Astrocyte (in vitro differentiated cells and primary cell): ENCODE data around the gene AGBL5. TPM values are rescaled to one million over a fixed set of nuclear protein-coding genes. Genes with fewer than 3 reads are reported as not detected.

Source experiments
- DNase-seq: peaks from one replicate; pipeline ENCODE4 v3.0.0-alpha.2; 2010; ENCODE audit warnings: low read depth
- FAIRE-seq: peaks from 2 replicates; lab custom pipeline; 2011; peaks lifted over from hg19 to GRCh38; lab: Jason Lieb, UNC
- H2AFZ ChIP-seq: 2 replicates; pipeline ENCODE4 v1.6.0; 2012; ENCODE audit warnings: low read depth, low read length, inconsistent platforms
- H3K27ac ChIP-seq: 2 replicates; pipeline ENCODE4 v1.5.1; 2011; ENCODE audit warnings: low read depth, low read length, inconsistent platforms
- H3K27me3 ChIP-seq: 2 replicates; pipeline ENCODE4 v1.6.0; 2011; ENCODE audit warnings: low read length, inconsistent platforms; ENCODE audit not compliant: insufficient read depth
- H3K36me3 ChIP-seq: 2 replicates; pipeline ENCODE4 v1.5.1; 2011; ENCODE audit warnings: low read length, inconsistent platforms; ENCODE audit not compliant: insufficient read depth
- H3K4me1 ChIP-seq: 2 replicates; pipeline ENCODE4 v1.5.1; 2011; ENCODE audit warnings: low read length, inconsistent platforms; ENCODE audit not compliant: insufficient read depth
- H3K4me2 ChIP-seq: 2 replicates; pipeline ENCODE4 v1.6.0; 2012; ENCODE audit warnings: low read length, inconsistent platforms
- H3K4me3 ChIP-seq: 2 replicates; pipeline ENCODE4 v1.5.1; 2011; ENCODE audit warnings: low read depth, mild to moderate bottlenecking, low read length, inconsistent platforms; ENCODE audit not compliant: insufficient read depth
- H3K79me2 ChIP-seq: 2 replicates; pipeline ENCODE4 v1.6.0; 2012; ENCODE audit warnings: mild to moderate bottlenecking, low read length, inconsistent platforms; ENCODE audit not compliant: insufficient read depth
- H3K9ac ChIP-seq: 2 replicates; pipeline ENCODE4 v1.6.0; 2012; ENCODE audit warnings: mild to moderate bottlenecking, low read length, inconsistent platforms
- H3K9me3 ChIP-seq: 2 replicates; pipeline ENCODE4 v1.5.1; 2012; ENCODE audit warnings: low read depth, mild to moderate bottlenecking, low read length, inconsistent platforms; ENCODE audit not compliant: insufficient read depth
- H4K20me1 ChIP-seq: 2 replicates; pipeline ENCODE4 v1.6.0; 2012; ENCODE audit warnings: low read length, inconsistent platforms; ENCODE audit not compliant: insufficient read depth
- H3K27ac Mint-ChIP-seq: one replicate; pipeline ENCODE4 v1.8.0; 2021; ENCODE audit warnings: mild to moderate bottlenecking, mixed read lengths; ENCODE audit not compliant: unreplicated experiment
- H3K27me3 Mint-ChIP-seq: one replicate; pipeline ENCODE4 v1.8.0; 2021; ENCODE audit warnings: low read depth, mixed read lengths; ENCODE audit not compliant: unreplicated experiment
- H3K36me3 Mint-ChIP-seq: one replicate; pipeline ENCODE4 v1.8.0; 2021; ENCODE audit warnings: low read depth, mixed read lengths; ENCODE audit not compliant: unreplicated experiment
- H3K4me1 Mint-ChIP-seq: one replicate; pipeline ENCODE4 v1.8.0; 2021; ENCODE audit warnings: low read depth, mixed read lengths; ENCODE audit not compliant: unreplicated experiment
- H3K4me3 Mint-ChIP-seq: one replicate; pipeline ENCODE4 v1.8.0; 2021; ENCODE audit warnings: mild to moderate bottlenecking, moderate library complexity, mixed read lengths; ENCODE audit not compliant: unreplicated experiment
- H3K9me3 Mint-ChIP-seq: one replicate; pipeline ENCODE4 v1.8.0; 2021; ENCODE audit warnings: mild to moderate bottlenecking, mixed read lengths; ENCODE audit not compliant: unreplicated experiment
- EZH2 ChIP-seq: IDR thresholded peaks from 2 replicates; pipeline ENCODE4 v1.6.1; 2012; ENCODE audit warnings: mild to moderate bottlenecking, low read length, inconsistent platforms; ENCODE audit not compliant: insufficient read depth
- total RNA-seq: library from RNA; stranded (reverse); gene quantifications from 2 replicates; pipeline ENCODE4 v1.2.1, GENCODE V29; 2021
- TF ChIP-seq, protein P1 (sequence below): IDR thresholded peaks from 2 replicates; pipeline ENCODE4 v1.5.1; 2011; ENCODE audit warnings: low read depth, mild to moderate bottlenecking, inconsistent platforms, low read length, moderate library complexity; ENCODE audit not compliant: insufficient read depth

The AGBL5 gene
- total RNA-seq, 1 donor from 2014 or later: 20.7 TPM

GRCh38 chr2:27086724-27087593 lies 35.5 kb downstream of the AGBL5 start, which contains the start of gene KHK:
TSS of gene KHK (plus strand) at chr2:27086772. CDS start at chr2:27087260, 488 bp downstream.
- H3K79me2 ChIP-seq: no peaks in the 10 kb centered on the region
- peak within 1 kb of the TSS; percentile 51 for H3K27ac ChIP-seq
- Mint-ChIP-seq H3K27ac (peak within 1 kb of the TSS; percentile 12), H3K9me3 (no peaks in the 10 kb centered on the region), H3K4me3 (peak within 1 kb of the TSS; percentile 81), H3K36me3 (no peaks in the 10 kb centered on the region), H3K4me1 (peaks cover 2% of the 10 kb centered on the region), H3K27me3 (peaks cover 18% of the 10 kb centered on the region)
- H3K36me3 ChIP-seq: peaks cover 2% of the 10 kb centered on the region
- H2AFZ ChIP-seq: peak within 1 kb of the TSS; percentile 90
- DNase-seq (no peak), FAIRE-seq (no peak)
- no peaks in the 10 kb centered on the region for H3K27me3 ChIP-seq
- peak within 1 kb of the TSS; percentile 64 for H3K4me3 ChIP-seq
- peaks cover 5% of the 10 kb centered on the region for H4K20me1 ChIP-seq
- H3K4me2 ChIP-seq: peak within 1 kb of the TSS; percentile 95
- H3K9ac ChIP-seq: peak within 1 kb of the TSS; percentile 80
- H3K9me3 ChIP-seq: no peaks in the 10 kb centered on the region
- TF ChIP-seq, protein P1, sequence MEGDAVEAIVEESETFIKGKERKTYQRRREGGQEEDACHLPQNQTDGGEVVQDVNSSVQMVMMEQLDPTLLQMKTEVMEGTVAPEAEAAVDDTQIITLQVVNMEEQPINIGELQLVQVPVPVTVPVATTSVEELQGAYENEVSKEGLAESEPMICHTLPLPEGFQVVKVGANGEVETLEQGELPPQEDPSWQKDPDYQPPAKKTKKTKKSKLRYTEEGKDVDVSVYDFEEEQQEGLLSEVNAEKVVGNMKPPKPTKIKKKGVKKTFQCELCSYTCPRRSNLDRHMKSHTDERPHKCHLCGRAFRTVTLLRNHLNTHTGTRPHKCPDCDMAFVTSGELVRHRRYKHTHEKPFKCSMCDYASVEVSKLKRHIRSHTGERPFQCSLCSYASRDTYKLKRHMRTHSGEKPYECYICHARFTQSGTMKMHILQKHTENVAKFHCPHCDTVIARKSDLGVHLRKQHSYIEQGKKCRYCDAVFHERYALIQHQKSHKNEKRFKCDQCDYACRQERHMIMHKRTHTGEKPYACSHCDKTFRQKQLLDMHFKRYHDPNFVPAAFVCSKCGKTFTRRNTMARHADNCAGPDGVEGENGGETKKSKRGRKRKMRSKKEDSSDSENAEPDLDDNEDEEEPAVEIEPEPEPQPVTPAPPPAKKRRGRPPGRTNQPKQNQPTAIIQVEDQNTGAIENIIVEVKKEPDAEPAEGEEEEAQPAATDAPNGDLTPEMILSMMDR: no peak
- no peak for TF ChIP-seq EZH2
- H3K4me1 ChIP-seq: peaks cover 19% of the 10 kb centered on the region

DNA sequence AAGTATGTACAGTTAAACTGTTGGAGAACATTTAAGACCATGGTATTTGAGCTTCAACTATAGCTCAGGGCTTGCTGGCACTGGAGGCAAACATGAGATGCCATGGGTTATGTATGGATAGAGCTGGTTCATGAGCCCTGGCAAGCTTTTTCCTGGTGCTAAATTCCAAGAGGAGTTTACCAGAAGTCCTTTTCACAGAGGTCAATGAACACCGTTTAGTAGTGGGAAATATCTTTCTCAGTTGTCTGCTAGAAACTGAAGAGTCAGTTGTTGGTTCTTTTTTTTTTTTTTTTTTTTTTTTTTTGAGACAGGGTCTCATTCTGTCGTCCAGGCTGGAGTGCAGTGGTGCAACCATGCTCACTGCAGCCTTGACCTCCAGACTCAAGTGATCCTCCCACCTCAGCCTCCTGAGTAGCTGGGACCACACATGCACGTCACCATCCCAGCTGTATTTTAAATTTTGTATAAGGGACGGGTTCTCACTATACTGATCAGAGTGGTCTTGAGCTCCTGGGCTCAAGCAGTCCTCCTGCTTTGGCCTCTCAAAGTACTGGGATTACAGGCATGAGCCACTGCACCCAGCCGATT lies 36.4 kb downstream of the AGBL5 start:
- DNase-seq: no peak
- Mint-ChIP-seq H3K27me3 (peaks cover 21% of the 10 kb centered on the region), H3K9me3 (no peaks in the 10 kb centered on the region), H3K4me1 (peaks cover 2% of the 10 kb centered on the region), H3K27ac (no peak overlapping the region), H3K36me3 (no peaks in the 10 kb centered on the region), H3K4me3 (no peak overlapping the region)
- Histone ChIP-seq H3K27ac (no peak overlapping the region), H3K27me3 (no peaks in the 10 kb centered on the region), H3K9ac (no peak overlapping the region), H3K4me1 (peaks cover 19% of the 10 kb centered on the region), H3K9me3 (no peaks in the 10 kb centered on the region), H4K20me1 (peaks cover 3% of the 10 kb centered on the region), H3K4me2 (no peak overlapping the region), H3K36me3 (peaks cover 2% of the 10 kb centered on the region), H3K4me3 (no peak overlapping the region), H3K79me2 (no peaks in the 10 kb centered on the region), H2AFZ (no peak overlapping the region)
- FAIRE-seq: no peak
- TF ChIP-seq, protein P1: no peak
- TF ChIP-seq EZH2: no peak

DNA sequence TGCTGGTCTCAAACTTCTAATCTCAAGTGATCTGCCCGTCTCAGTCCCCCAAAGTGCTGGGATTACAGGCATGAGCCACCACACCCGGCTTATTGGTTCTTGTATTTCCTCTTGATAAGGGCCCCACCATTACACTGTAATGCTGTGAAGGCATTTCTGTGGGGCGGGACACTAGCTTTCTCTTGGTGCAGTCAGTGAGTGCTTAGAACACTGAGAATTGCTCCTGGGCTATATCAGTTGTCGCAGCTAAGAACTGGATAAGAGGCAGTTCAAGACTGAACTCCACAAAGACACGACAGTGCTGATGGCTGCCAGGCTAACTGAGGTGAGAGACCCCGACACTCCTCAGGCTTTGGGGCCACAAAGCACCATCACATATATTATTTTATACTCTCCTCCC lies 37.2 kb downstream of the AGBL5 start:
- no peak overlapping the region for H2AFZ ChIP-seq
- DNase-seq: no peak
- peaks cover 19% of the 10 kb centered on the region for H3K4me1 ChIP-seq
- H4K20me1 ChIP-seq: peaks cover 3% of the 10 kb centered on the region
- FAIRE-seq: no peak
- peaks cover 1% of the 10 kb centered on the region for H3K9me3 Mint-ChIP-seq
- no peaks in the 10 kb centered on the region for H3K79me2 ChIP-seq
- TF ChIP-seq EZH2: no peak
- TF ChIP-seq, protein P1: no peak
- no peaks in the 10 kb centered on the region for H3K27me3 ChIP-seq
- peak overlapping the region; percentile 18 for H3K27ac Mint-ChIP-seq
- H3K4me1 Mint-ChIP-seq: no peaks in the 10 kb centered on the region
- no peak overlapping the region for H3K4me3 ChIP-seq
- H3K9ac ChIP-seq: no peak overlapping the region
- H3K4me3 Mint-ChIP-seq: no peak overlapping the region
- H3K27me3 Mint-ChIP-seq: peaks cover 22% of the 10 kb centered on the region
- H3K36me3 ChIP-seq: no peaks in the 10 kb centered on the region
- no peak overlapping the region for H3K27ac ChIP-seq
- no peaks in the 10 kb centered on the region for H3K36me3 Mint-ChIP-seq
- H3K4me2 ChIP-seq: no peak overlapping the region
- no peaks in the 10 kb centered on the region for H3K9me3 ChIP-seq
